OCI-M2 (cell line): ENCODE data around the gene GLOD4.
"Not testable (repeated sequence)": the region's sequence is repeated elsewhere in the genome, so short reads cannot be mapped to it uniquely, and the experiment has no call there.

Experiments
- DNase-seq: peaks from one replicate; lab custom pipeline; 2025; ENCODE audit not compliant: unreplicated experiment; lab: John Stamatoyannopoulos, UW

The GLOD4 gene, protein sequence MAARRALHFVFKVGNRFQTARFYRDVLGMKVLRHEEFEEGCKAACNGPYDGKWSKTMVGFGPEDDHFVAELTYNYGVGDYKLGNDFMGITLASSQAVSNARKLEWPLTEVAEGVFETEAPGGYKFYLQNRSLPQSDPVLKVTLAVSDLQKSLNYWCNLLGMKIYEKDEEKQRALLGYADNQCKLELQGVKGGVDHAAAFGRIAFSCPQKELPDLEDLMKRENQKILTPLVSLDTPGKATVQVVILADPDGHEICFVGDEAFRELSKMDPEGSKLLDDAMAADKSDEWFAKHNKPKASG

DNA sequence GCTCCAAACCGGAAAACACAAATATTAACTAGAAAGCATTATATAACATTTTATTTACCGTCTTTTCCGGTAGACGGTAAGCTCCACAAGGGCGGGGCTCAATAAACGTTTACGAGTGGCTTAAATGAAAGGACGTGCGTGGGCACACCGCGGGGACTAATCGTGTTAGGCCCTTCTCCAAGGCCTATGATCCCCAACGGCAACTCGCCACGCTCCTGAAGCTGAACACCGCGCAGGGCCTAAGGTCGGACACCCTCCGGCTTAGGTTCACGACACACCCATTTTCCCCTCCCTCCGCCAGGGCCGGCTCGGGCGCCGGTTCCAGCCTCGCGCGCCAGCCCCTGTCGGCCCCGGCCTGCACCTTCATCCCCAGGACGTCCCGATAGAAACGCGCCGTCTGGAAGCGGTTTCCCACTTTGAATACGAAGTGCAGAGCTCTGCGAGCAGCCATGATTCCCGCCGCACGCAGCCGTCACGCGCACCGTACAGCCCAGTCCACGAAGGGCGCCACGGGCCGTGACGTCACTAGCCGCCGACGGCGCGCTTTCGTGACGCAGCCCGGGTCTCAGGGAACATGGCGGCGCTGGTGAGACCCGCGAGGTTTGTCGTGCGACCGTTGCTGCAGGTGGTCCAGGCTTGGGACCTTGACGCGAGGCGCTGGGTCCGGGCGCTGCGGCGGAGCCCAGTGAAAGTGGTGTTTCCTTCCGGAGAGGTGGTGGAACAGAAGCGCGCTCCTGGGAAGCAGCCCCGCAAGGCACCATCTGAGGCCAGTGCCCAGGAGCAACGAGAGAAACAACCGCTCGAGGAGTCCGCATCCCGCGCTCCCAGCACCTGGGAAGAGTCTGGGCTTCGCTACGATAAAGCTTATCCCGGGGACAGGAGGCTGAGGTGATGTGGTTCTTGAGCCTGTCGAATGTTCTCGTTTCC lies at the start of gene GLOD4, which contains the start of gene MRM3:
Gene GLOD4, minus strand, starts transcription at position 476 of the 927 bp plus-strand sequence. Its CDS starts 25 bp downstream, at position 451.
Gene MRM3, plus strand, starts transcription at position 549 of the 927 bp plus-strand sequence. Its CDS starts 26 bp downstream, at position 575.
- DNase-seq = peak; percentile 35

DNA sequence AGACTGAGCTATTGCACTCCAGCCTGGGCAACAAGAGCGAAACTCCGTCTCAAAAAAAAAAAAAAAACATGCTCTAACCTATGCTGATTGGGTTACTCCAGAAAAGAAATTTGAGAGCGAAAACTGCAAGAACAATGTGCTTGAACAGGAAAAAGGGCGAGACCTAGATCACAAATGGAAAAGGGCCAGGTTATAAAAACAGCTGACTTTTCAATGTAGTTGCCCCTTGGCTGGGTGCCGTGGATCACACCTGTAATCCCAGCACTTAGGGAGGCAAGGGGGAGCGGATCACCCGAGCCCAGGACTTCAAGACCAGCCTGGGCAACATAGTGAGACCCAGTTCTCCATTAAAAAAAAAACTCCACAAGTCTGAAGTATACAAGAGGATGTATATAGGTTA lies 48.9 kb upstream of the GLOD4 start:
- DNase-seq = no peak

DNA sequence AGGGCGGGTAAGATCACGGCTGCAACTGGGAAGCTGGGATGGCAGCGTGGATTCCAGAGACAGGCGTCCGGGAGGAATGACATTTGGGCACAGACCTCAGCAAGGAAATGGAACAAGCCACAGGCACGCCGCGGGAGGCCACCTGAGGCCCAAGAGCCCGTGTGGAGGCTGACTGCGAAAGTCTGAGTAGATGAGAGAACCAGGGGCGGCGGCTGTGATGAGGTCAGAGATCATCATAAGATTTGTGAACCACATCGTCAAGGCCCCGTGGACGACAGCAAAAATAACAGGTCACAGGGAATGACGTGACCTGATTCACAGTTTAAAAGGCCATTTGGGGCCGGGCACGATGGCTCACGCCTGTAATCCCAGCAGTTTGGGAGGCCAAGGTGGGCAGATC lies 48.3 kb upstream of the GLOD4 start:
- no peak for DNase-seq

DNA sequence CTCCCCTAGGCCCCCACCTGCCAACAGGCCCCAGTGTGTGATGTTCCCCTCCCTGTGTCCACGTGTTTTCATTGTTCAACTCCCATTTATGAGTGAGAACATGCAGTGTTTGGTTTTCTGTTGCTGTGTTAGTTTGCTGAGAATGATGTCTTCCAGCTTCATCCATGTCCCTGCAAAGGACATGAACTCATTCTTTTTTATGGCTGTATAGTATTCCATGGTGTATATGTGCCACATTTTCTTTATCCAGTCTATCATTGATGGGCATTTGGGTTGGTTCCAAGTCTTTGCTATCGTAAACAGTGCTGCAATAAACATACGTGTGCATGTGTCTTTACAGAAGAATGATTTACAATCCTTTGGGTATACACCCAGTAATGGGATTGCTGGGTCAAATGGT lies 47.5 kb upstream of the GLOD4 start:
- not testable (repeated sequence) for DNase-seq

DNA sequence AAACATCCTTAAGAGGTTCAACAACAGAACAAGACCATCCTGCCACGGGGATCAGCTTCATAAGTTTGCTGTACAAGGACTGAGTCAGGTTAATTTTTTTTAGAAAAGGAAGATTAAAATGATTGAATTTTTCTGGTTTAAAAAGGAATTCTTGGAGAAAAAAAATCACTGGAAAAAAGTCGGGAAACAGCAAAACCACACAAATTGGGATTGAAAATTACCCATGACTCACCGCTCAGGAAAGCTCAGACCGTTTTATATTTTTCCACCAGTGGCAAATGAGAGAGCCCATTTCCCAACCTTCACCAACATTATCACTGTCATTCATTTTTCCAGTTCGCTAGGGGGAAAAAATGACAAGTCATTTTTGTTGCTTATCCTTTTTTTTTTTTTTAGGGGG lies 46.7 kb upstream of the GLOD4 start:
- no peak for DNase-seq

DNA sequence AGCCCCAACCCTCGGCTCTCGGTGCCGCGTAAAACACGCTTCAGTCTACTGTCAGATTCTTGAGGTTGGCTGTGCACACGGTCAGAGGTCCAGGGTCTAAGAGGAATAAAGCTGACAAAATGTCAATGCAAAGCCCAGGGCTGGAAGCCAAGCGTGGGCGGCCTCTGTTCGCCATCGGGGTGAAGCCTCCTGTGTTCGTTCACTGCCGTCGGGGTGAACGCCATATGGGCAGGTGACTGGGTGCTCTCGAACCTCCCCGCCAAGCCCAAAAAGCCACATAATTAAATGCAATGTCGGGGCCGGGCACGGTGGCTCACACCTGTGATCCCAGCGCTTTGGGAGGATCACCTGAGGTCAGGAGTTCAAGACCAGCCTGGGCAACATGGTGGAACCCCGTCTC lies 44.7 kb upstream of the GLOD4 start:
- DNase-seq = no peak

DNA sequence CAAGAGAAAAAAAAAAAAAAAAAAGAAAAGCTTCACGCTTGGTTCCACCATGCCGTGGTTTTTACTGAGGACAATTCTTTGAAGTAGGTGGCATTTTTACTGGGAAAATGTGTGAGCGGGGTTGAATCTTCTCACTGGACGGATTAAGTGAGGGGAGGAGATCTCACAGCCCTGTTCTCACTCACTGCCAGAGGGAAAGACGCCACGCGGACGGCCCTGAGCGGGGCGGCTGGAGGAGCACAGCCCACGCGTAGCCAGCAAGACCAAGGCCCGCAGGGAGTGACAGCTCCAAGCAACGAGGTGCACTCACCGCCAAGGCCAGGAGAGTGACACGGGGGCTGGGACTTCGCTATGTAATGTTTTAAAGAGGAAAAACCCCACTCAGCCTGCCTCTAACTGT lies 43.1 kb upstream of the GLOD4 start:
- no peak for DNase-seq

DNA sequence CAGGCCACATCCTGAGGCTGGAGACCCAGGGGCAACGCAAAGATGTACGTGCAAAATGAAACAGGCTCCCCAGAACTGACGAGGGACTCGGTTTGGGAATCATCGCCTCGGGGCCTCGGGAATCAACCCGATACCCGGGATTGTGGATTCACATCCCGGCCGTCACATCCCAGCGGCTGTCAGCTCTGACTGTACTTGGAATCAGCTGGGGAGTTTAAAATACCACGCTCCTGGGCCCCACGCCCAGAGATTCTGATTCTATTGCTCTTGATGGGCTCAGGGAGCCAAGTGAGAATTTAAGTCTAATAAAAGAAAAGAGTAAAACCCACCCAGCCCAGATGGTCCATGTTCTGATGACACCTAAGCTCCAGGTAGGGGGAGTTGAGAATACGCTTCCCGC lies 42.3 kb upstream of the GLOD4 start:
- no peak for DNase-seq

DNA sequence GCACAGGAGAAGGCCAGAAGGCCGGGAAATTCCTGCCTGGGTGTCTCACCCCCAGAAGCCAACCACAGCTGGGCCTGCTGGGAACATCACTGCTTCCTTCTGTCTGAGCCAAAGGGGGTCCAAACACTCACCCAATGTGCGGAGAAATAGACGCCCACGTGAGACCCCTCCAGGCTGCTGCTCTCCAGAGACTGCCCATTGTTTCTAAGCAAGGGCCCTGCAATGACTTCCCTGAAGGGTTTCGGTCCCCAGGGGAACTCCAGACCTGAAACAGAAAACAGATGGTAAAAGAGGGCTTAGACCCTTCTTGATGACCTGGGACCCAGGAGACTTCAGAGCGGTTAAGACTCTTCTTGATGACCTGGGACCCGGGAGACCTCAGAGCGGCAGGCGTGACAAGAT lies 41.4 kb upstream of the GLOD4 start:
- DNase-seq = no peak

DNA sequence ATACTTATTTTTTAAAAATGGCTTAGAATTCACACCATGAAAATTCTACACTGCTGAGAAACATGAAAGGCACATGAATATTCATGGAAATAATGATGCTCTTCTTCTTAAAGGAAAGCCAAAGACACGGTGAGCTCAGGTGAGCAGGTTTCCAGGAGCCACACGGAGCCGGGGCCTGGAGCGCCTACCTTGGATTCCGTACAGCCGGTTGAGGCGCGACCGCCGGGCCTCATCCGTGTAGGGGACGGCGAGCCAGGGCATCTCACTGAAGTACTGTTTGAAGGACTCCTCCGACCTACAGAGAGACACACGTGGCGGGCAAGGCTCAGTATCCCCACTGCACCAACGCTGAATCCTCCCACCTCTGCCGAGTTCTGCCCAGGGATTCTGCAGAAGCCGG lies 37.2 kb upstream of the GLOD4 start:
- DNase-seq = no peak

DNA sequence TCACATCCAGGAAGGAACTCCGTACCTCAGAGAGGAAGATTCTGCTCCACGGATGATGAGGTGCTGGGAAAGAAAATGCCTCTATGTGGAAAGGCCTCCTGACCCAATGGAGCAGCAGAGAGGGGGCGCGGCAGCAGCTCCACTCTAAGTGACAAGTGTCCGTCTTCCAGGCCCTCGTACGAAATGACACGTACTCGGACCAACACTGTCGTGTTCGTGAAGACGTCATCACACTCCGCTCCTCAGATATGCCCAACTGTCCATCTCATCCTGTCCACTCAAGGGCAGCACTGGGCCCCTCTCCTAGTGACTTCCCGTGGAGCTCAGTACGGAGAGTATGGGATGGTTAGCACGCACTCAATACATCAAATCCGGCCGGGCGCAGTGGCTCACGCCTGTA lies 32.3 kb upstream of the GLOD4 start:
- no peak for DNase-seq

DNA sequence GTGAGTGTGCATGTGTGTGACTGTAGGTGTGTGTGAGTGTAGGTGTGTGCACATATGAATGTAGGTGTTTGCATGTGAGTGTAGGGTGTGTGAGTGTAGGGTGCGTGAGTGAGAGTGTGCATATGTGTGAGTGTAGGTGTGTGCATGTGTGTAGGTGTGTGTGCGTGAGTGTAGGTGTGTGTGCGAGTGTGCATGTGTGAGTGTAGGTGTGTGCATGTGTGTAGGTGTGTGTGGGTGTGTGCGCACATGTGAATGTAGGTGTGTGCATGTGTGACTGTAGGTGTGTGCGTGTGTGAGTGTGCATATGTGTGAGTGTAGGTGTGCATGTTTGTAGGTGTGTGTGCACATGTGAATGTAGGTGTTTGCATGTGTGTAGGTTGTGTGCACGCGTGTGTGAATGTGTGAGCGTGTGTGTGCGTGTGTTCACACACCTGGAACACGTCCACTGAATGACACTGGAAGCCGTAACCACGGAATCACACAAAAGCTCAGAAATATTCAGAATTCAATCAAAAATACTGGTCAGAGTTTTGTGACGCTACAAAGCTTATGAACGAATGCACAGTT lies 30.6 kb upstream of the GLOD4 start:
- DNase-seq = no peak

DNA sequence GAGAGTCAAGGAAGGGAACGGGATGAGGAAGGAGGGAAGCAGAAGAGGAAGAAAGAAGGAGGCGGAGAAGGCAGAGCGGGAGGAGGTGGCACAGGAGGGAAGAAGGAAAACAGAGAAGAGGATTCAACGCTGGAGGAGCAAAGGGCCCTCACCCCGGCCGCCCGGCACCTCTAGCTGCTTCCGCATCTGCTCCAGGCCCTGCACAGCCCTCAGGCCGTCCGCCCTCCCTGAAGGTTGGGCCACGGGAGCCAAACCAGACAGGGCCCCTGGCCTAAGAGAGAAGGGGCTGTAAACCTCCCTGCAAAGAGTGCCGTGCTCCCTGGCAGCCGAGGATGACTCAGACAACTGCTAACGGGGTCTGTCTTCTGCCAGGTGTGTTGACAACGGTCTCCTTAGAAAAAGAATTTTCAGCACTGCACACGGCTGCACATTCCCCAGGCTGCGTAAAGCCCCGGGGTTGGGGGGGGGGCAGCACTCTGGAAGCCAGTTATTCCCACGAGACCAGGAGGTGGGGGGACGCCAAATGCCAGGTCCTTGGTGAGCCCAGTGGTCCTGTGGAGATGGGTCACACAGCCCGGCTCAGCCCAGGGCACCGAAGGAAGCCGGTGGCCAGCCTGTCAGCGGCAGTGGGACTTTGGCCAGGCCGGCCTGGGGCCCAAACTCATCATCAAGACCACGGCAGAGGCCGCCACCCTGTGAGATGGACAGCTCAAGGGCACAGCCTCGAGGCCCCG lies 29.1 kb upstream of the GLOD4 start:
- no peak for DNase-seq

DNA sequence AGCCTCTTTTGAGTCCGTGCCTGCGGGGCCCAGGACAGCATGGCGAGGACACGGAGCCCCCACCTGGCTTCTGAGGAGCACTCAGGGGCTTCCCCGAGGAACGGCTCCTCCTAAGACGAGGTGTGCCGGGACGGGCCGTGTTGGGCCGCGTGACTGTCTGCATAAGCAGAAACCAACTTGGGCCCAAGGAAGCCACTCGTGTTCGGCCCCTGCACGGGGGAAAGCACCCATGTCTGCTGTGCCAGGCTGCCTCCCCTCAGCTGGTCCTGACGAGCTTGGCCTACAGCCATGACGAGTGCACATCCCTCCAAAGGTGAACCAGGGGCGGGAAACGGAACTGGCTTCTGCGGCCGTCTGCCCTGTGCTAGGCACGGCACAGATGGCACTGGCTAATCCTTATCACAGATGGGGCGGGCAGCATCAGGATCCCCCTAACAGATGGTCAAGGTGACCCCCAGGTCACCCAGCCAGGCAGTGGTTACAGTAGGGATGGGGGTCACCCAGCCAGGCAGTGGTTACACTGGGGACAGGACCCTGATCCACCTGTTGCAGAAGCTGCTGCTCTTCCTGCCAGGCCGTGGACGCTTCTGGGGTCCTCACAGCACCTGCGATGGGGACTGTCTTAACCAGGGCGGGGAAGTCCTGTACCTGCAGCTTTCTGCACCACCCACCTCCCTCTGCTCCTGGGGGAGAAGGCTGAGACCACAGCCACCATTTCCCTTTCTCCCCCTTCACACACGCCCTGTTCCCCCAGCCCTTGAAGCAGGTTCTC lies 25.6 kb upstream of the GLOD4 start:
- no peak for DNase-seq

DNA sequence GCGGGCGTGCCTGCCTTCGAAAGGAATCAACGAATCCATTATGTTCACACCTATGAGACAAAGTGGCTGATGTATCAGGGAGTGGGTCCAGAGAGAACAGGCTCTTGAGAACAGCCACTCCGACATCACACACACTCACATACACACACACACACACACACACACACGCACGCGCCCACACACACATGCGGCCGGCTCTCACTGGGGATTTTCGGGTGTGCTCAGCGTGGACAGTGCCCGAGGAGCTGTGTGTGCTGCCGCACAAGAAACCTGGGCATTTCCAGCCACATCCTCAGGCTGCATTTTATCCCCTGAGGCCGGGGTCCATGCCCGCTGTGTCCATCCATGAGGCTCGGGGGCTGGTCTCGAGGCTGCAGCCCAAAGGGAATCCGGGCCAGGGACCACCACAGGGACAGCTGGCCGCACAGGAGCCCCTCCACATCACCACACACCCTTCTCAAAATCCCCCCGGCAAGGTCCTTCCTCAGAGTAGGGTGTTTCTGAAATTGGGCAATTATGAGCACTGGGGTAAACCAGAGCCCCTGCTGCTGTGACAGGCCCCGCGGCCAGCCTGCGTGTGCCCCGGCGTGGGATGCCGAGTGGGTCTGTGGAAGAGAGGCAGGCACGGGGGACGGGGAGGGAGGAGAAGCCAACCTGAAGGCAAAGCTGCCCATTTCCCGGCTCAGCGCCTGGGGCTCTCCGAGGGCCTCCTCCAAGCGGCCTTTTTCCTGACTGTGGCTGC lies 24.9 kb upstream of the GLOD4 start:
- DNase-seq = no peak

DNA sequence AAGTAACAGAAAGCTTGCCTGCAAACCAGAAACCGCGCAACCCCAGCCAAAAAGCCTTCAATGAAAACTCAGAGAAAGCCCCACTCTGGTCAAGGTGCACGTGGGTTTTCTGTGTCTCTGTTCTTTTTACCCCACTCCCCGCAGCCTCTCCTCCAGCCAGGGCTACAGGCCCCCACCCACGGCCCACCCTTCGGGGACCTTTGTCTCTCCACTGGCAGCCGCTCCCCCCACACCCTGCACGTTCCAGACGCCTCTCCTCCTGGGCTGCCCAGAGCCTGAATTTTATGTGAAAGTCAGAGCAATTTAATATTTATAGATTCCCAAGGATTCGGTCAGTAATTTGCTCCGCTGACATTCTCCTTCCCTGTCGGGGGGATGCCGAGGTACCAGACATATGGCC lies 24.3 kb upstream of the GLOD4 start:
- DNase-seq = no peak

DNA sequence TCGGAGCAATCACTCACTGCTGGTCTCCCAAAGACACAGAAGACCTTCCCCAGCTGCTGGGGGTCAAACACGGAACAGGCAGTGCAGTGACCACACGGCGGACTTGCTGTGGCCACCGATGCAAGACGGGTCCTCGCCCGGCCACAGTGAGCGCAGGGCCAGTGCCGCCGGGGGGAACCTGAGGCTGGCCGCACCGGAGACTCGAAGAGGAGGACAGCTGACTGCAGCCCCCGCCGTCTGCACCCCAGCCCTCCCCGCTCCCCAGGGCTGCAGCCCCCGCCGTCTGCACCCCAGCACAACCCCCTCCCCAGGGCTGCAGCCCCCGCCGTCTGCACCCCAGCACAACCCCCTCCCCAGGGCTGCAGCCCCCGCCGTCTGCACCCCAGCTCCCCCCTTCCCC lies 23.8 kb upstream of the GLOD4 start:
- DNase-seq = not testable (repeated sequence)

DNA sequence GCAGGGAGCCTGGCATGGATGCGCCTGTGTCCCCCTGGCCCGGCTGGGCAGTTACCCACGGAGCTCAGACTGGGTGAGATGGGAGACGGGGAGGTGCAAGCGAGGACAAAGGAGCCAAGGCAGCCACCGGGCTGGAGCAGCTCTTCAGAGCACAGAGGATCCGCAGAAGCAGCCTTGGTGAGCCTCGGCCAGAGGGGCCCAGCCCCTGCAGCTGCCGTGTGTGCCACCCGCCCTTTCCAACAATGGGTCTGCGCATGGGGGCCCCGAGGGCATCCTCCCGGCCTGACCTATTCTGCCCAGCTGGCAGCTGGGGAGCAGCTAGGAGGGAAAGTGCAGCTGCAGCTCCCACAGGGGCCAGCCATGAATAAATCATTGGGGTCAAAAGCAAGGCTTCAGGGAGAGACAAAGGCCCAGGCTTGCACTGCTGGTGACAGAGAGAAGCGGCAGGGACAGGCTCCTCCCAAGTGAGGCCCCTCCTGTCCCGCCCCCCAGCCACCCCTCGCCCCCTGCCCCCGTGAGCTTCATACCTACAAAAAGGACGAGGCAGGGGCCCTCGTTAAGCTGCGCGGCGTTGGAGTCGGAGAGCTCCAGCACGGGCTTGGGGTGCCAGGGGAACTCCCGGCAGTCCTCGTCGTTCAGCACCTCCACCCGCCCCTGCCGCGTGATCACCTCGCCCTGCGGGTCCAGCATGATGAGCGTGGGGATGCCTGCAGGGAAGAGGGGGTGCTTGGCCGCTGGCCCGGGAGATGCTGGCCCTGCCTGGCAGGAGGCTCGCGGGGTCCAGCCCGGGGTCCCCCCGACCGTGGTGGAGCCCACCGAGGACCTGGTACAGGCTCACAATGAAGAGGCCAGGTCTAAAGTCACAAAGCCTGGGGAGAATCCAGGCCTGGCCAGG lies 22.7 kb upstream of the GLOD4 start:
- DNase-seq = no peak
